SIG-M5 treated with dmso at 0.1 percent for 504 hours (cell line): ENCODE results near the gene POLR2L.

Experiments
- DNase-seq: peaks from one replicate; lab custom pipeline; 2025; ENCODE audit not compliant: unreplicated experiment; lab: John Stamatoyannopoulos, UW

Gene POLR2L

DNA sequence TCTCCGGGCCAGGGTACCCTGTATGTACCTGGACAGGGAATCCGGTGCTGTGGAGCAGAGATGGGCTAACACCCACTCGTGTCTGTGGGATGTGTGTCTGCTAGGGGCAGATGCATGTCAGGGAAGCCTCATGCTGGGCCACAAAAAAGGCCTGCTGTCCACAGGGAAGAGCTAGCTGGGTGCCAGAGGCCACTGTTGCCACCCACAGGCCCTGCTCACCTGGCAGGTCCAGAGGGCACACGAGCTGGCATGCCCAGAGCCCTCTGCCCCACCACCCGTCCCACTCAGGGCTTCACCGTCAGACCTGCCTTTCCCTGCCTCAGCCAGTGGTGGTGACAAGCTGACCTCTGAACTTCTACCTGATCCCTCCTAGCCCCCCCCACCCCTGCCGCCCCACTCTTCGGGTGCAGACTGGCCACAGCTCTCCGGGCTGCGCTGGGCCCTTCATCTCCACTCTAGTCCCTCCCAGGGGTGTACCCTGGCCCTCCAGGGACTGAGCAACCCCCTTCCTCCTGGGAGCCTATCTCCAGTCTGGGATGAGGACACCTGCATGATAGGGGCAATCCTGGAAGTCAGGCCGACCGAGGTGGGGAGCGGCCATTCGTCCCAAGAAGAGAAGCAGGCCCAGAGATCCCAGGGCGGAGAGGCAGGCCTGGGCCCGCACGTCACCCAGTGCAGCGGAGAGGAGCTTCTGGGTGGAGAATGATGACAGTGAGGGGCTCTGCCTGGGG is 45.6 kb downstream of the POLR2L start:
- DNase-seq, result no peak

DNA sequence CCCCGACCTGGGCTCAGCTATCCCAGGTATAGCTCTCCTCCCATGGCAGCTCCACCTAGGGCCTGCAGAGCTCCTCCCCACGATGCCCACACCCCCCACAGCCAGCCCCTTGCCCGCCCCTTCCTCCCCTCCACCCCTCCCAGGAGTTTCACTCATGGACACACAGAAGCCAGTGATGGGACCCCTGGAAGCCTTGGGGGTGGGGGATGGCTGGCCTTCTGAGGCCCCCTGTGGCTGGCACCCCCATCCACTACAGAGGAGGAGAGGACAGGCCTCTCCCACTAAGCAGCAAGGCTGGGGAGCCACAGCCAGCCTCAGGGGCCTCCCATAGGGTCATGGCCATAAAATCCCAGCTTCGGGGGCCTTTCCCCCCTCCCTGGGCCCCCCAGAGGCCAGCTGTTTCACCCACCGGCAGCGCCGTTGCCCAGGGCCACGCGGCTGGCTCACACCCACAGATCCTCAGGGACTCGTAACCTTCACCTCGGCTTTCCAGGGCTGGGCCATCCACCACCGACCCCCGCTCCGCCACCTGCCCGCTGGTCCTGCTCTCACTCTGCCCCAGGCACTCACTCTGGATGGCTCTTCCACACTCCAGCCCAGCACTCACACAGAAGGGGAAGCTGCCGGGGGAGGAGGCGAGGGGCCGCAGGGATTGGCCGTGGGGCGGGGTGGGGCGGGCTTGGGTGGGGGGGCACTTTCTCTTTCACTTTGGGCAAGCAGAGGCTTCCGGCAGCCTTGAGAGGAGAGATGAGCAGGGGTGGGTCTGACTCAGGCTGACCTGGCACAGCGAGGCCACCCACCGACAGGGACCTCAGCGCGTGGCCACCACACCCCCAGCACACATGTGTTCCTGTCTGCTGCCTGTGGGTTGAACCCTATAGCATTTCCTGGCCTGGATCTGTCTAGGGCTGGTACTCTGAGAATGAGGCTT is 46.4 kb downstream of the POLR2L start:
- peak; percentile 84 for DNase-seq

DNA sequence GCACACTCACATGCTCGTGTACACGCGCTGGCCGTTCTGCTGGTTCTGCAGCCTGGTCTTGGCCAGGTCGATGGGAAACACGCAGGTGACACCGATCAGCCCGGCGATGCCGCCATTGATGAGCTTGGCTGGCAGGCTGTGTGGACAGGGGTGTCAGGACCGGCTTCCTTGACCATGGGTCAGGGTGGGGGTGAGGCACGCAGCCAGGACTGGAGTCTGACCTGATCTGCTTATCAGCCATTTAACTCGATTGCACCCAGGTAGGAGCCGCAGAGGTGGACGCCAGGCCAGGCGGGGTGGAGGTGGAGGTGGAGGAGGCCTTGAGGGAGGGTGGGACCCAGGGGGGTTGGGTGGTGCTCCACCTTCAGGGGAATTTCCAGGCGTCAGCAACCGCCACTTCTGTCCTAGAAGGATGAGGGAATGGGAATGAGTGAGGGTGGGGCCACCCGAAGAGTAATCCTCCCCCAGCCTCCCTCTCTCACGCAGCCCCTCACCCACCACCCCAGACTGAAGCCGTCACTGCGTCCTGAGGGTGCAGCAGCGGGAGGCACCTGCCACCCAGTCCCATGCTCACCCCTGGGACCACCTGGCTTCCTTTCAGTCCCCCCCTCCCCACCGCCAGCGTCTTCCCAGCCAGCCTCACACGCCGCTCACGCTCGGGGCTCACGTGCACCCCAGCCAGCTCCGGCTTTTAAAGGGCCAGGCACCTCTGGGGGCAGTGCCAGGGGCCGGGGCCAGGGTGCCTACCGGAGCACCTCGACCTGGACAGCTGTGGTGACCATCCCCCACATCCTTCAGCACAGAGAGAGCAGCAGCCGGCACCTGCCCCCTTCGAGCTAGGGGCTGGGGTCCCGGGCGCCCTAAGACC is 47.3 kb downstream of the POLR2L start:
- DNase-seq, result no peak

DNA sequence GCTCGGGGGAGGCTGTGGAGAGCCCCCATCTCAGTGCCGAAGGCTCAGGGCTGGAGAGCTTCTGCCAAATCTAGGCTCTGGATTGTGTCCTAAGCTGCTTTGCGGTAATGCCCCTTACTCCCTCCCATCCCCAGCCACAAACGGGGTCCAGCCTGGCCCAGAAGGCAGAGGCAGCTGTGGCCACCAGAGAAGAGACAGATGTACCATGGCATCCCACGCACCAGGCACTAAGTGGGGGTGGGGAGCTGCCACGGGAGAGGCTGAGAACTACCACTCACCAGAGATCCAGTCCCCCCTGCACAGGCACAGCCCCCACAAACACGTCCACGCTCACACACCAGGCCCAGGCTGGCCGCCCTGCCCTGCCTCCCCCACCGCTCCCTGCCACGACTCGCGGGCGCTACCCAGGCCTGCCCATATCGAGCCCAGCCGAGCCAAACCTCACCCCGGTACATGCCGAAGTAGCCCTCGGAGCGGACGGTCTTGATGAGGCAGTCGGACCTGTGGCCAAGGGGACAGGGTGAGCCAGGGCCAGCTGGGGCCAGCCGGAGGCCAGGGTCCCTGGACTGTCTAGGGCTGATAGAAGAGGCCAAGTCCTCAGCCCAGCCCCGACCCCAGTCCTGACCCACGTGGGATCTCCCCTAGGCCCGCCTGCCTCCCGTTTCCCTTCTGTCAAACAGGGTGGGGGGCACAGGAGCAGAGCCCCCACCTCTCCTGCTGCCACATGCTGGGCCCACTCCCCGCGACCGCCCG is 48.1 kb downstream of the POLR2L start:
- no peak for DNase-seq

DNA sequence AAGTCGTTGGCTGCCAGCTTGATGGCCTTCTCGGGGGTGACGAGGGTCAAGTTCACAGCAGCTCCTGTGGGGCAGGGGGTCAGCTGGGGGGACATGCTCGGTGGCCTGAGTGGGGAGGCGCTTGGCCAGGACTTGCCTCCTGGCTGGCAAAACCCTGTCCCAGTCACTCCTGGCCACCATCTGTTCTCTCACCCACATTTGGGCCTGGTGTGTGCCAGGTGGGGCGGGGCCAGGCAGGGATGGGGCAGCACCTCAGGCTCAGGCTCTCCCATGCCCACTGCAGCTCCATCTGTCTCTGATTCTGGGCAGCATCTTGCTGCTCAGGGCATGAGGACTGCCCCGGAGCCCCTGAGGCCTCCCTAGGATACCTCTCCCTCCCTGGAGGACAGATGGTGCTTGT is 48.8 kb downstream of the POLR2L start:
- no peak for DNase-seq

DNA sequence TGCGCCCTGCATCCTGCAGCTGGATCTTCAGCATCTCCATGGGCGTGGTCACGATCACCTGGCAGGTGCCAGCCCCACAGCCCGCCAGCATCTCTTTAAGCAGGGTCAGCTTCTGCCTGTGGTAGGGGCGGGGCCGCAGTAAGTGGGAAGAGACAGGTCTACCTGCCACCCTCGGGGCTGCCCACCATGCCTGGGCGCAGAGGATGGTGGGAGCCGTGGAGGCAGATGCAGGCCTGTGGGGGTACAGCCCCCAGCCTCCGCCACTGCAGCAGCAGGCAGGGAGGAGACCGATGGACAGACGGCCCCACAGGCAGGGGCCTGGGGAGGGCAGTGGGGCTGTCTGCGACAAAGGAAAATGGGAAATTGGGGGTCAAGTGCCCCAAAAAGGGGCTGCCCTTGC is 49.5 kb downstream of the POLR2L start:
- no peak for DNase-seq

DNA sequence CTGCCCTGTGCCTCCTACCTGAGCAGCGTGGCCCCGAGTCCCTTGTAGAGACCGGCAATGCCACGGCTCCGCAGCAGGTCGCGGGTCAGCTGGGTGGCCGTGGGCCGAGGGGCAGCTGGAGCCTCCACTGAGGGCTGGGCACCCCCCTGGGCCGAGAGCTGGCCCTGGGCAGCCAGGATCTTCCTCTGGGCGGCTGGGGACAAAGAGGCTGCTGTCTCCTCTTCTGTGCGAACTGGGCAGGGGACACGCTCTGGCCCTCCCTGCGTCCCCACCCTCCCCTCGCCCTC is 49.9 kb downstream of the POLR2L start:
- no peak for DNase-seq

DNA sequence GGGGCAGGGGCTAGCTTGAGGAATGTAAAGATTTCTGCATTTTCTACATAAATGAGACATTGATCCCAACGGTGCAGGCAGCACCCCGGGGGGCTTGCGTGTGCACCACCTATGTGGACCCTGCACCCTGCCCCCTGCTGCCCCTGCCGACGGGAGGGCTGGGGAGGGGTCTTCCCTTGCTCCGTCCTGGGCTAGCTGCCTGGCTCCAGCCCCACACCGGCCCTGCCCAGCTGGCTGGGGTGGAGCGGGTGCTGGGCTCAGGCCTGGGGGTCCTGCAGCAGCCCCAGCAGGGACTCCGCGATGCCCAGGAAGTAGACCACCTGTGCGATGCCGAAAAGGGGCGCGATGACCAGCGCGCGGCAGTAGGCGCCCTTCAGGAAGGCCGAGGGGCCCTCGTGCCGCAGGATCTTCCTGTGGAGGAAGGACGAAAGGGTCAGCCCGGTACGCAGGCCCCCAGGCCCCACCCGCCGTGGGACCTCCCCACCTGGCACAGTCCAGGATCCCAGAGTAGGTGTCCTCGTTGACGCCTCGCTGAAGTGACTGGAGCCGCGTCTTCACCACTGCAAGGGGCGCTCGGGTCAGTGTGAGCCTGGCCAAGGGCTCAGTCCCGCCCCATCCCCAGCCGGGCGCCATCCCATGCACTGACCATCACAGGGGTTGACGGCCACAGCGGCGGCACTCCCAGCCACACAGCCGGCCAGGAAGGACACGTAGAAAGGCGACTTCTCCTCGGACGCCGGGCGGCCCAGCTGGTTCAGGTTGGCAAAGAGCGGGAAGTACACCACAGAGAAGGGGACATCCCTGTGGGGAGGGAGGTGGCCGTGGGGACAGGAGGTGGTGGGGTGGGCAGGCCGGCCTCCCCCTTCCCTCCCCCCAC is 50.4 kb downstream of the POLR2L start:
- DNase-seq, result no peak

DNA sequence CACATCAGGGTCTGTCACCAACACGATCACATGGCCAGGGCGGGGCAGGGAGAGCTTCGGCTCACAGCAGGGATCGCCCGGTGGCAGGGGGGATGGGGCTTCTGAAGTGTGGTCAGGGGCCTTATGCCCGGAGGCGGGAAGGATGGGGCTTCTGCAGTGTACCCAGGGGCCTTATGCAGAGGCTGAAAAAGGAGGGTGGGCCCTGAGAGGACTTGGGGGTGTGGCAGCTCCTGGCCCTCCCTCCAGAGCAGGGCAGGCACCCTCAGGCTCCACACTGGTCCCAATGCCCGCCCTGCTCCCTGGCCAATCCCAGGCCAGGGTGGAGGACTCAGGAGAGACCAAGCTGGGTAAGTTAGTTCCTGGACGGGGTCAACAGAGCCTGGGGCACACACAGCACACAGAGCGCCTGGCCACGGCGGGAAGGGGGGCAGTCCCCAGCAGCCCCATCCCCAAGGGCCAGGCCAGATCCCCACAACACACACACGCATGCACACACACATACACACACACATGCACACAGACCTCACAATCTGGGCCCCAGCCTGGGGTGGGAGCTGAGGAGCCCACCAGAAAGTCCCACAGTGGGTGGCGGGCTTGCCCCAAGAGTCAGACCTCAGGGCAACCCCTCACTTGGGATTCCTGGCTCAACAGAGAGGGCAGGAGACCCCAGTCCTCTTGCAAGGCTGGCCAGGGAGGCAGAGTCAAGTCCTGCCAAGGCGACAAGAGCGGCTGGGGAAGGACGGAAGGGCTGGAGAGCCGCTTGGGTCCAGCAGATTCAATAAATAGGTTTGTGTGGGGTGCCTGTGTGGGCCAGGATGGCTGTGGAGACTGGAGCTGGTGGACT is 51.4 kb downstream of the POLR2L start:
- no peak for DNase-seq

DNA sequence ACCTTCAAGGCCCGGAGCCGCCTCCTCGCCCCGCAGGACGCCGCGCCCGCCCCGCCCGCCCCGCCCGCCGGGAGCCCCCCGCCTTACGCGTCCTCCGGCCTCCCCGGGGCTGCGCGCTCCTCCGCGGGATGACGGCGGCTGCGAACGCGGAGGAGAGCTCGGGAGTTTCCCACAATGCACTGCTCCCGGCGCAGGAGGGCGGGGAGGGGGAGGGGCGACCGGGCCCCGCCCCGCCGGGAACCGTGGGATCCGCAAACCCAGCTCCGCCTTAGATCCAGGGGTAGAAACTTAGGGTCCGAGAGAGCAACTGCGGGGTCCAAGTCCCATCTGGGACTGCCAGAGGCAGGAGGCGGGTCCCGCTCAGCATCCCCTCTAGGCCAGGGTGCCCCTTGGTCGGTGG is 52.4 kb downstream of the POLR2L start, which contains the start of gene CEND1:
CEND1 (minus strand) TSS at position 148 of the 400 bp plus-strand sequence. CDS start 1,514 bp downstream, outside the sequence.
- DNase-seq, result no peak
